Naive thymus-derived CD8-positive, alpha-beta T cell (primary cell): ENCODE data around the gene PCIF1. TPM values are rescaled to one million over a fixed set of nuclear protein-coding genes. Genes with fewer than 3 reads are reported as not detected.

Source experiments
- ATAC-seq, 2 donors: fragments of 150-1000 bp; cut with Tn5 transposase in 1 of 2; sonication (Bioruptor Pico), chemical (Tn5 transposase) in 1 of 2; 1 replicate in 1 of 2; 2 replicates in 1 of 2; pipeline ENCODE4 v1.10.0; 2021; ENCODE audit warnings: mild to moderate bottlenecking in 2 of 2, moderate library complexity in 2 of 2
- POLR2A ChIA-PET: fragments of 350-600 bp; sonication (Branson Sonifier 250); formaldehyde crosslinking; loops from one replicate; lab custom pipeline; 2021; ENCODE audit warnings: antibody characterized with exemption; lab: Charles Lee
- DNase-seq, 10 donors: peaks; one replicate each; pipeline versions ENCODE4 v3.0.0 to v3.0.0-alpha.2; 2020 to 2022
- H3K27ac Mint-ChIP-seq, 10 donors: one replicate each; pipeline ENCODE4 v1.8.0; 2020 to 2022; ENCODE audit warnings: mild to moderate bottlenecking in 10 of 10, mixed read lengths in 10 of 10, moderate library complexity in 4 of 10, inconsistent platforms in 1 of 10
- H3K27me3 Mint-ChIP-seq, 5 donors: one replicate each; pipeline ENCODE4 v1.8.0; 2021 to 2022; ENCODE audit warnings: mixed read lengths in 5 of 5
- H3K36me3 Mint-ChIP-seq, 3 donors: one replicate each; pipeline ENCODE4 v1.8.0; 2020 to 2022; ENCODE audit warnings: mixed read lengths in 3 of 3, mild to moderate bottlenecking in 2 of 3, inconsistent platforms in 1 of 3
- H3K4me1 Mint-ChIP-seq, 4 donors: one replicate each; pipeline ENCODE4 v1.8.0; 2021 to 2022; ENCODE audit warnings: mixed read lengths in 4 of 4
- H3K4me3 Mint-ChIP-seq, 10 donors: one replicate each; pipeline ENCODE4 v1.8.0; 2020 to 2022; ENCODE audit warnings: mild to moderate bottlenecking in 10 of 10, mixed read lengths in 10 of 10, moderate library complexity in 6 of 10, inconsistent platforms in 1 of 10
- H3K9me3 Mint-ChIP-seq, 9 donors: one replicate each; pipeline ENCODE4 v1.8.0; 2020 to 2022; ENCODE audit warnings: mixed read lengths in 9 of 9, mild to moderate bottlenecking in 3 of 9, inconsistent platforms in 1 of 9, moderate library complexity in 1 of 9
- polyA plus RNA-seq, 3 donors: library from polyadenylated mRNA; unstranded; fragments of 300-500 nt; fragmentation: Illumina TruSeq; gene quantifications; one replicate each; pipeline ENCODE4 v1.2.3, GENCODE V29; 2021
- total RNA-seq, 8 experiments: library from RNA in 2 of 8; stranded (reverse) in 2 of 8; gene quantifications; one replicate each; pipeline ENCODE4 v1.2.3 and lab custom pipeline; 2021 to 2026

The PCIF1 gene
- total and polyA plus RNA-seq, 5 experiments from 2014 or later, result 60.8 to 94.2 (median 78.7) TPM

- ATAC-seq, result no peak
- H3K9me3 Mint-ChIP-seq, result no peaks in the 10 kb centered on the region
- no peaks in the 10 kb centered on the region for H3K36me3 Mint-ChIP-seq
Observed at GRCh38 chr20:45907219-45907948, 27.1 kb upstream of the PCIF1 start.

GRCh38 chr20:45908084-45908483, 26.4 kb upstream of the PCIF1 start:
- H3K27me3 Mint-ChIP-seq, result peaks cover 0 to 8% (median 0%) of the 10 kb centered on the region in 5 donors
- POLR2A ChIA-PET, result interaction anchor here (0.6 to 0.7 kb wide), 2 partner anchors 13 to 30 kb away, joined by 3 read pairs; no protein-coding TSS in a partner anchor
- no peaks in the 10 kb centered on the region for H3K36me3 Mint-ChIP-seq
- peaks cover 6 to 21% (median 15%) of the 10 kb centered on the region in 4 donors for H3K4me1 Mint-ChIP-seq
- DNase-seq (no peak), ATAC-seq (no peak)
- peak overlapping the region in 2 of 10 donors; percentile 21 to 81 for H3K27ac Mint-ChIP-seq
- H3K9me3 Mint-ChIP-seq, result no peaks in the 10 kb centered on the region
- no peak overlapping the region for H3K4me3 Mint-ChIP-seq

More at GRCh38 chr20:45907219-45907948, 27.1 kb upstream of the PCIF1 start:
- Mint-ChIP-seq H3K27ac (peak overlapping the region in 1 of 10 donors; percentile 51), H3K27me3 (peaks cover 0 to 7% (median 0%) of the 10 kb centered on the region in 5 donors), H3K4me3 (no peak overlapping the region), H3K4me1 (peaks cover 6 to 19% (median 14%) of the 10 kb centered on the region in 4 donors)
- no peak for DNase-seq
- POLR2A ChIA-PET, result interaction anchor here (0.7 kb wide), 2 partner anchors 29 to 43 kb away, joined by 3 to 6 read pairs; no protein-coding TSS in a partner anchor

GRCh38 chr20:45909336-45909808, 25.1 kb upstream of the PCIF1 start:
- POLR2A ChIA-PET, result interaction anchor here (0.7 to 4.0 kb wide), 4 partner anchors 9 to 27 kb away, joined by 3 to 31 read pairs (median 4); partner anchors contain the start of genes CTSA, NEURL2 and PCIF1
- H3K4me1 Mint-ChIP-seq, result peaks cover 6 to 22% (median 15%) of the 10 kb centered on the region in 4 donors
- ATAC-seq (no peak), DNase-seq (no peak)
- peaks cover 2 to 16% (median 3%) of the 10 kb centered on the region in 5 donors for H3K27me3 Mint-ChIP-seq
- no peaks in the 10 kb centered on the region for H3K36me3 Mint-ChIP-seq
- peak overlapping the region in 1 of 10 donors; percentile 43 for H3K27ac Mint-ChIP-seq
- no peaks in the 10 kb centered on the region for H3K9me3 Mint-ChIP-seq
- peak overlapping the region in 1 of 10 donors; percentile 38 for H3K4me3 Mint-ChIP-seq

- Mint-ChIP-seq H3K4me1 (peaks cover 6 to 25% (median 15%) of the 10 kb centered on the region in 4 donors), H3K27ac (peak overlapping the region in 8 of 10 donors; percentile 5 to 79 (median 50)), H3K27me3 (peaks cover 5 to 20% (median 9%) of the 10 kb centered on the region in 5 donors), H3K9me3 (no peaks in the 10 kb centered on the region), H3K36me3 (no peaks in the 10 kb centered on the region), H3K4me3 (peak overlapping the region; percentile 74 to 92 (median 86))
- DNase-seq (no peak), ATAC-seq (no peak)
- POLR2A ChIA-PET, result interaction anchor here (0.9 to 4.0 kb wide), 3 partner anchors 19 to 28 kb away, joined by 3 to 31 read pairs (median 3); partner anchors contain the start of genes CTSA, NEURL2 and PCIF1
Observed at GRCh38 chr20:45909817-45910669, 24.4 kb upstream of the PCIF1 start.

GRCh38 chr20:45910670-45911485, 23.6 kb upstream of the PCIF1 start:
- peak; percentile 86 to 87 for ATAC-seq
- Mint-ChIP-seq H3K27me3 (peaks cover 5 to 26% (median 9%) of the 10 kb centered on the region in 5 donors), H3K27ac (peak overlapping the region in 9 of 10 donors; percentile 5 to 85 (median 66)), H3K36me3 (no peaks in the 10 kb centered on the region), H3K4me1 (peaks cover 6 to 25% (median 15%) of the 10 kb centered on the region in 4 donors), H3K4me3 (peak overlapping the region; percentile 74 to 92 (median 86)), H3K9me3 (no peaks in the 10 kb centered on the region)
- DNase-seq, result peak; percentile 75 to 92 (median 86)
- POLR2A ChIA-PET, result interaction anchor here (0.6 to 4.0 kb wide), 3 partner anchors 11 to 30 kb away, joined by 3 to 31 read pairs (median 3); partner anchors contain the start of genes PCIF1 and ZSWIM1

GRCh38 chr20:45911486-45912343, 22.8 kb upstream of the PCIF1 start, which contains the start of gene PLTP:
Gene PLTP, minus strand, starts transcription at chr20:45912155. Its CDS starts 703 bp downstream, at chr20:45911452.
- peak within 1 kb of the TSS; percentile 15 to 85 (median 63) for H3K27ac Mint-ChIP-seq
- DNase-seq (peak; percentile 22 to 80 (median 53)), ATAC-seq (peak; percentile 52 to 56)
- H3K9me3 Mint-ChIP-seq, result no peaks in the 10 kb centered on the region
- H3K27me3 Mint-ChIP-seq, result peaks cover 5 to 32% (median 14%) of the 10 kb centered on the region in 5 donors
- POLR2A ChIA-PET, result interaction anchor here (0.6 to 4.0 kb wide), 3 partner anchors 12 to 31 kb away, joined by 3 to 31 read pairs (median 3); partner anchors contain the start of genes PCIF1 and ZSWIM1
- peak within 1 kb of the TSS; percentile 74 to 92 (median 86) for H3K4me3 Mint-ChIP-seq
- peaks cover 6 to 25% (median 15%) of the 10 kb centered on the region in 4 donors for H3K4me1 Mint-ChIP-seq
- H3K36me3 Mint-ChIP-seq, result no peaks in the 10 kb centered on the region

GRCh38 chr20:45912344-45912682, 22.2 kb upstream of the PCIF1 start:
- peak overlapping the region; percentile 25 to 92 (median 61) for H3K4me3 Mint-ChIP-seq
- H3K9me3 Mint-ChIP-seq, result no peaks in the 10 kb centered on the region
- ATAC-seq, result no peak
- peaks cover 5 to 32% (median 14%) of the 10 kb centered on the region in 5 donors for H3K27me3 Mint-ChIP-seq
- DNase-seq, result no peak
- peak overlapping the region in 2 of 10 donors; percentile 27 to 60 for H3K27ac Mint-ChIP-seq
- H3K4me1 Mint-ChIP-seq, result peaks cover 6 to 25% (median 15%) of the 10 kb centered on the region in 4 donors
- POLR2A ChIA-PET, result interaction anchor here (4.0 kb wide), 1 partner anchor 22 kb away, joined by 31 read pairs; the partner anchor contains the start of gene PCIF1
- H3K36me3 Mint-ChIP-seq, result no peaks in the 10 kb centered on the region

- no peaks in the 10 kb centered on the region for H3K9me3 Mint-ChIP-seq
- no peaks in the 10 kb centered on the region for H3K36me3 Mint-ChIP-seq
- H3K27me3 Mint-ChIP-seq, result peaks cover 5 to 37% (median 14%) of the 10 kb centered on the region in 5 donors
- POLR2A ChIA-PET, result interaction anchor here (4.0 kb wide), 1 partner anchor 21 kb away, joined by 31 read pairs; the partner anchor contains the start of gene PCIF1
- no peak overlapping the region for H3K27ac Mint-ChIP-seq
- H3K4me1 Mint-ChIP-seq, result peaks cover 6 to 25% (median 15%) of the 10 kb centered on the region in 4 donors
- H3K4me3 Mint-ChIP-seq, result peak overlapping the region in 4 of 10 donors; percentile 26 to 60 (median 46)
- no peak for ATAC-seq
- no peak for DNase-seq
Observed at GRCh38 chr20:45913116-45913515, 21.4 kb upstream of the PCIF1 start.

GRCh38 chr20:45917790-45918141, 16.7 kb upstream of the PCIF1 start:
- POLR2A ChIA-PET, result interaction anchor here (0.6 kb wide), 1 partner anchor 105 kb away, joined by 3 read pairs; no protein-coding TSS in a partner anchor
- Mint-ChIP-seq H3K4me3 (peak overlapping the region in 1 of 10 donors; percentile 39), H3K36me3 (no peaks in the 10 kb centered on the region), H3K4me1 (peaks cover 0 to 5% (median under 1%) of the 10 kb centered on the region in 4 donors), H3K9me3 (no peaks in the 10 kb centered on the region), H3K27me3 (peaks cover 5 to 38% (median 27%) of the 10 kb centered on the region in 5 donors), H3K27ac (no peak overlapping the region)
- ATAC-seq, result no peak
- DNase-seq, result no peak

- no peak overlapping the region for H3K4me3 Mint-ChIP-seq
- H3K36me3 Mint-ChIP-seq, result no peaks in the 10 kb centered on the region
- H3K27me3 Mint-ChIP-seq, result peaks cover 5 to 36% (median 27%) of the 10 kb centered on the region in 5 donors
Observed at GRCh38 chr20:45918182-45918737, 16.2 kb upstream of the PCIF1 start.

More at GRCh38 chr20:45918182-45918737, 16.2 kb upstream of the PCIF1 start:
- H3K9me3 Mint-ChIP-seq, result no peaks in the 10 kb centered on the region
- peaks cover 0 to 3% (median under 1%) of the 10 kb centered on the region in 4 donors for H3K4me1 Mint-ChIP-seq
- ATAC-seq (no peak), DNase-seq (no peak)
- H3K27ac Mint-ChIP-seq, result no peak overlapping the region
- POLR2A ChIA-PET, result interaction anchor here (0.6 to 2.8 kb wide), 2 partner anchors 16 to 105 kb away, joined by 3 to 12 read pairs; partner anchors contain the start of gene PCIF1
